Measurements from ENCODE around the gene VPS16.
"Not testable (repeated sequence)": the region's sequence is repeated elsewhere in the genome, so short reads cannot be mapped to it uniquely, and the experiment has no call there.

The VPS16 gene

DNA sequence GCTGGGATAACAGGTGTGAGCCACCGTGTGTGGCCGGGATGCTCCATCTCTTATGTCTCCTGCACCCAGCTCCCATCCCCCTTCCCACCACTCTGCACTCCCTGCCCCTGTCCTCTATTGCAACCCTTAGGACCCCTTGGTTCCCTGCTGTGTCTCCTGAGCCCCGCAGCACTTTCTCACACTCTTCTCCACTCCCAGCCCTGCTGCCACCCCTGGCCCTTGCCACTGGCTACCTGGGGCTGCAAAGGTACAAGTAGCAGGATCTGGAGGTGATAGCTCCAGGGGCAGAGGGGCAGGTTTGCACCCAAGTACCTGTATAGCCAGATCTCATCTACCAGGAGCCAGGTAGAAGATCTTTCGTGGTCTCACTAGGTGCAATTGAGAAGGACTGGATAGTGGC is 33.5 kb upstream of the VPS16 start:
- DNase-seq (ENCODE audit: low read depth), result no peak

DNA sequence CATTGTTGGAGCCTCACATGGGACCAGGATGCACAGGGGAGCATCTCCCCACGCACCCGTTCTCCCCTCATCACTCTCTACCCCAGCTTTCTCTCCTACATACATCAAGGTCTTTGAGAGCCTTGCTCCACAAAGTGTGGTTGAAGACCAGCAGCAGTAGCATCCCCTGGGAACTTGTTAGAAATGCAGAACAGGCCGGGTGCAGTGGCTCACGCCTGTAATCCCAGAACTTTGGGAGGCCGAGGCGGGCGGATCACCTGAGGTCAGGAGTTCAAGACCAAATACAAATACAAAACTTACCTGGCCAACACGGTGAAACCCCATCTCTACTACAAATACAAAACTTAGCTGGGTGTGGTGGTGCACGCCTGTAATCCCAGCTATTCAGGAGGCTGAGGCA is 32.6 kb upstream of the VPS16 start:
- DNase-seq (ENCODE audit: low read depth), result not testable (repeated sequence)

DNA sequence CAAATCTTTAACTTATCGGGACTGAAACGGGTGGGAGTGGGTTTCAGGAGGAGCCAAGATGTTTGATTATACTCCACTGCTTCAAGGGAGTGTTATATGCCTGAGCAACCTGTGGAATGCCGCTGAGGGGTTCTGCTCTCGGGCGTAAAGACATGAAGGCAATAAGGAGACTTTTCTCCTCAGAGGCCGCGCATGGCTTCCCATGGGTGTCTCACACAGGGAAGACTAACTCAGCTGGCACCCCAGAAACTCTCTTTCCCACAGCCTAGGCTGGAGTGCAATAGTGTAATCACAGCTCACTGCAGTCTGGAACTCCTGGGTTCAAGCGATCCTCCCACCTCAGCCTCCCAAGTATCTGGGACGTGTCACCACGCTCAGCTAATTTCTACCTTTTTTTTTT is 30.9 kb upstream of the VPS16 start:
- no peak for DNase-seq (ENCODE audit: low read depth)

DNA sequence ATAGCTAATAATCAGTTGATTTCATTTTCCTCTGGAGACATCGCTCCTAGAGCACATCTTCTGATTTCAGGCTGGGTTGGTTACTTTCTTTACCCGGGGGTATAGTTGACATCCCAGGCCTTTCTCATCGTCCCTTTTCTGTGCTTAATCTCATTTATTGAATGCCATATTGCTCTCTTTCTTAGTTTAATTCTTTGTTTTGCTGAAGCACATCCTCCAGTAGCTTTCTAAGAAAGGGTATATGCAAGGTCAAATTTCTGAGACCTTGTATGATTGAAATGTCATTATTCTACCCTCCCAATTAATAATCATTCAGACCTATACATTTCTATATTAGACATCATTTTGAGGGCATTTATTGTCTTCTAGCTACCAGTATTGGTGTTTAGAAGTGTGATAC is 28.4 kb upstream of the VPS16 start:
- DNase-seq (ENCODE audit: low read depth), result no peak

DNA sequence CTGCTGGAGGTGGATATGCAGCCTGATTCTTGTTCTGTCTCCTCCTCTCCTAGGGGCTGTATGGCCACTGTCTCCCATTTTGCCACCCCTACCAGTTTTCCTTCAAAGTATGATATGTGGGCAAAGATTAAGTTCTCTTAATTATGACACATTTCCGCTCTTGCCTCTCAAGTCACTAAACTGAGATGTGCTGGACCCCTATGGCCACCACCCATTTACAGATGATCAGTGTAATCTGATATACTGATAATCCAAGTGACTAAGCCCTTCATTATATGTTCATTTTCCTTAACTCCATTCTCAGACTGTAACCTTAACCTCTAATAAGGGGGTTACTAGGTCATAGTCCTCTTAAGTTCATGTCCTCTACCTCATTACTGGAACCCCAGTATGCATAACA is 26.5 kb upstream of the VPS16 start:
- DNase-seq (ENCODE audit: low read depth), result no peak

DNA sequence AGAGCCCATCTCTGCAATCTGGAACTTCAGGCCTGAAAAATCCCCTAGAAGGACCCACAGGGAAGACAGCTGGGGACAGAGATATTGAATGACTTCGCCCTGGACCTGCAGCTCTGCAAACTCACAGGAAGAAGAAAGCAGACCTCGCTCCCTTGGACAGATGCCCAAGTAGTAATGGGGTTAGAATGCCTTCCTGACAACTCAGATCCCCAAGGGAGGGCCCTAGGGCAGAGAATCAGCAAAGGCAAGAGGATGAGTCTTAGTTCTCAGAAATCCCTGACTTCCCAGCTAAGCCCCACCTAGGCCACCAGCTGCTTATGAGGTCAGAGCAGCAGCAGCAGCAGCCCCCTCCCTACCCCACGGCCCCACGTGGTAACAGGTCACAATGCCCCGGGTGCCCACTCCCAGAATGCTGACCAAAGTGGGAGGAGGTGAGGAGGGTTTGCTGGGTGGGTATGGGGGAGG is 25.9 kb upstream of the VPS16 start, which contains the start of gene C20orf141:
TSS of gene C20orf141 (plus strand) at position 401 of the 465 bp plus-strand sequence. CDS start 198 bp downstream, outside the sequence.
- no peak for DNase-seq (ENCODE audit: low read depth)

DNA sequence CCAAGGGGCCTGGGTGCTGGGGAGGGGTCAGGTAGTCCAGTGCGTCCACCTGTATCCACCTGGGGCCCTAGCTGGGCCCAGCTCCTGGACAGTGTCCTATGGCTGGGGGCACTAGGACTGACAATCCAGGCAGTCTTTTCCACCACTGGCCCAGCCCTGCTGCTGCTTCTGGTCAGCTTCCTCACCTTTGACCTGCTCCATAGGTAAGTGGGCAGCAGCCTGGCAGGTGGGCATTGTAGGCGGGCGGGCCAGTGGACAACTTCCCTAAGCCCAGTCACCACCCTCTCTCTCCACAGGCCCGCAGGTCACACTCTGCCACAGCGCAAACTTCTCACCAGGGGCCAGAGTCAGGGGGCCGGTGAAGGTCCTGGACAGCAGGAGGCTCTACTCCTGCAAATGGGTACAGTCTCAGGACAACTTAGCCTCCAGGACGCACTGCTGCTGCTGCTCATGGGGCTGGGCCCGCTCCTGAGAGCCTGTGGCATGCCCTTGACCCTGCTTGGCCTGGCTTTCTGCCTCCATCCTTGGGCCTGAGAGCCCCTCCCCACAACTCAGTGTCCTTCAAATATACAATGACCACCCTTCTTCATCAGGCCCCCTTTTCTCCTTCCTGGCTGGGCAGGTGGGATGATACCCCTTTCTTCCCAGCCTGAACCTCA is 25.2 kb upstream of the VPS16 start:
- no peak for DNase-seq (ENCODE audit: low read depth)

DNA sequence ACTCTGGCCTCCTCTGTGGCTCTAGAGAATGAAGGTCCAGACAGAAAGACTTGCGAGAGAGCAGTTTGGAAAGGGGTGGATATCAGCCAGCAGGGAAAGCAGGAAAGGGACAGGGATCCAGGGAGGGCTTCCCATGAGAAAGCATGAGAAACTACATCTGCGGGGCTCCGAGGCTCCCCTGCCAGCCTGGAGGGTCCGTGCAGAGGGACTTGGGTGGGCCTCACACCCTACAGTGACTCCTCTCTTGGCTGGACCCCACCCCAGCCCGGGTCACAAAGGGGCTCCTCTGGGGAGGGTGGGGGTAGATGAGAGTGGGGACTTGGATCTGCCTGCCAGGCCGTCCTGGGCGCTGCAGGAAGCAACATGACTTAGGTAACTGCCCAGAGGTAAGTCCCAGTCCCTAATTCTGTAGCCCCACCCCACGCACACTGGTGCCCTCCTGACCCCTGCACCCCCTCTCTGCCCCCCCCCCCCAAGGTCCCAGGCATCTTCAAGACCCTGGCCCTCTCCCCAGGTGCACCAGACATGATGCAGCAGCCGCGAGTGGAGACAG is 24.4 kb upstream of the VPS16 start, which contains the start of gene TMEM239:
TSS of gene TMEM239 (plus strand) at position 335 of the 553 bp plus-strand sequence. CDS start at position 526, 191 bp downstream.
- no peak for DNase-seq (ENCODE audit: low read depth)

DNA sequence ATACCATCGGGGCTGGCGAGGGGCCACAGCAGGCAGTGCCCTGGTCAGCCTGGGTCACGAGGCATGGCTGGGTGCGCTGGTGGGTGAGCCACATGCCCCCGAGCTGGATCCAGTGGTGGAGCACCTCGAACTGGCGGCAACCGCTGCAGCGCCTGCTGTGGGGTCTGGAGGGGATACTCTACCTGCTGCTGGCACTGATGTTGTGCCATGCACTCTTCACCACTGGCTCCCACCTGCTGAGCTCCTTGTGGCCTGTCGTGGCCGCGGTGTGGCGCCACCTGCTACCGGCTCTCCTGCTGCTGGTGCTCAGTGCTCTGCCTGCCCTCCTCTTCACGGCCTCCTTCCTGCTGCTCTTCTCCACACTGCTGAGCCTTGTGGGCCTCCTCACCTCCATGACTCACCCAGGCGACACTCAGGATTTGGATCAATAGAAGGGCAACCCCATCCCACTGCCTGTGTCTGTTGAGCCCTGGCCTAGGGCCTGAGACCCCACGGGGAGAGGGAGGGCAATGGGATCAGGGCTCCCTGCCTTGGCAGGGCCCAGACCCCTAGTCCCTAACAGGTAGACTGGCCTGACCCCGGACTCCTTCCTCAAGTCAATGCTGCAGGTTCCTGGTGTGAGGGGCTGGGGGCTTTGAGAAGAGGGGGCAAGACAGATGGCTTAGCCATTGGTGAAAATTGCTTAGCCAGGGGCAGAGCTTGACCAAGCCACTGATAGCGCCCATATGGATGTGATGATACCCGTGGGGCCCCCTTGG is 23.8 kb upstream of the VPS16 start:
- no peak for DNase-seq (ENCODE audit: low read depth)

DNA sequence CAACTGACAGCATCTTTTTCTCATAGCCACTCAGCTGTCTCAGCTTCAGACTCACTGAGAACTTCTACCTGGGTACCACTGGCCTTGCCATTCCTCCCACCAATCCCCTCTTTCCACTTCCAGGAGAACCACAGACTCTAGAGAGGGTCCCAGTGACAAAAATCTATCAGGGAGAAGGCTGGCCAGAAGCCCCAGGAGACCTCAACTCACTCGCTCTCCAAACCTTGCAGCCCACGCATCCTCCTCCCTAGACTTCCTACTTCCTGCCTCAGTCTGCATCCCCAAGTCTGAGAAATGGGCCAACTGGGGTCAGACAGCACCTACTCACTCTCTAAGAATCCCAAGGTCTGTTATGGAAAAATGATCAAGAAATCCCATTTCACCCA is 23.2 kb upstream of the VPS16 start:
- DNase-seq (ENCODE audit: low read depth), result no peak

DNA sequence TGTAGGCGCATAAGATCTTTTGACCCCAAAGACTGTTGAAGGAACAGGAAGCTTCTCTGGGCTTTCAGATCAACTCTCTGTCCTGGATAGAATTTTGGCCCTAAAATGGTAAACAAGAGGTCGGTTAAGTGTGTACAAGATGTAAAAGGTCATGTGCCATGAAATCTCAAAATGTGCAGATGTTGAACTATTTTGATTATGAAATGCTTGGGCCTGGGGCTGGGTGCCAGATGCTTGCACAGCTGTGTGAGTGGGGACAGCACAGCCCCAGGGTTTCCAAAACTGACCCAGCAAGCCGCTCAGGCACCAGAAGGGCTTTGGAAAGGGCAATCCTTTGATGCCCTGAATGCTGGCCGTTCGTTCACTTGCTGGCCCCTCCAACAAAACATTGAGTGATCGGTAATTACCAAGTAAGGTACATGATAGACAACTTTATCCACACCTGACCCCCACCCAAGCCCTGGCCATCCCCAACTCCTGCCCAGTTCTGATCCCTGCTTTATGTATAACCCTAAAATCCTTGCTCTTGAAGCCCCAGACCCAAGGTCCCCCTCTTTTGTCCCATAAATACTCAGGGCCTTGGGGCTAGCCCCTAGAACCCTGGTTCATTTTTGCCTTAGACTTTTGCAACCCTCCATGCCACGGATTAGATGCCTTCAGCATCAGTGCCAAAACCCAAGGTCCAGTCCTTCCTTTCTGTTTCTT is 22.5 kb upstream of the VPS16 start:
- DNase-seq (ENCODE audit: low read depth), result no peak

DNA sequence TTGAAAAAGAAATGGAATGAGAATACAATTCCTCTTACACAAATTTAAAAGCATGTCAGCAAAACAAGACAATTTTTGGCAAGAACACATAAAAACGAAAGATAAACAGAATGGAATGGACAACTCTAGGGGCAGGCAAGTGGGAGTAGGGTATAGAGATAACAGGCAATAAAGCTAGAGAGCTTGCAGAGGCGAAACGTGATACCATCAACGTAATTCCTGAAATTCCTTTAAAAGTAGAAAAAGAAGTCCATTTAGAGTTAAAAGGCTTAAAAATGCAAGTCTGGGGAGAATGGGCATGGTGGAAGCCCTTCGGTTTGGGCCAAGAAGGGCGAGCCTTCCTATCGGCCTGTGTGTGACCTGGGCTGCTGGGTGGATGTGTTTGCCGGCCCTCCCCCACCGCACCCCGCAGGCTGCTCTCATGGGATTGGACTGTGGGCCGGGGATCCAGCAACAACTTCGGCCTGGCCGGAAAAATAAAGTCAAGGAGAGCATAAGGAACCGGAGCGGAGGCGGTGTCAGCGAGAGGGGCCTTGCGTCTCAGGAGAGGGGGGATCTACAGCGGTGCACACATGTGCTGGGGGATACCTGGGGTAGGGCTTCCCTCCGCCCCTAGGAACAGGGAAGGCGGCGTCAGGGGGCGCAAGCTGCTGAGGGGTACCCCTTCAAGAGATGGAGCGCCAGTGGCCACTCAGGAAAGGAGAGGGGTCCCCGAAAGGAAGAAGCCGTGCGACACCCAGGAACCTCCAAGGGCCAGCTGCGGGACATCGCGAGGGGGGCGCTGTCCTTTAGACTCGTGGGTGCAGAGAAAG is 20.3 kb upstream of the VPS16 start:
- no peak for DNase-seq (ENCODE audit: low read depth)

DNA sequence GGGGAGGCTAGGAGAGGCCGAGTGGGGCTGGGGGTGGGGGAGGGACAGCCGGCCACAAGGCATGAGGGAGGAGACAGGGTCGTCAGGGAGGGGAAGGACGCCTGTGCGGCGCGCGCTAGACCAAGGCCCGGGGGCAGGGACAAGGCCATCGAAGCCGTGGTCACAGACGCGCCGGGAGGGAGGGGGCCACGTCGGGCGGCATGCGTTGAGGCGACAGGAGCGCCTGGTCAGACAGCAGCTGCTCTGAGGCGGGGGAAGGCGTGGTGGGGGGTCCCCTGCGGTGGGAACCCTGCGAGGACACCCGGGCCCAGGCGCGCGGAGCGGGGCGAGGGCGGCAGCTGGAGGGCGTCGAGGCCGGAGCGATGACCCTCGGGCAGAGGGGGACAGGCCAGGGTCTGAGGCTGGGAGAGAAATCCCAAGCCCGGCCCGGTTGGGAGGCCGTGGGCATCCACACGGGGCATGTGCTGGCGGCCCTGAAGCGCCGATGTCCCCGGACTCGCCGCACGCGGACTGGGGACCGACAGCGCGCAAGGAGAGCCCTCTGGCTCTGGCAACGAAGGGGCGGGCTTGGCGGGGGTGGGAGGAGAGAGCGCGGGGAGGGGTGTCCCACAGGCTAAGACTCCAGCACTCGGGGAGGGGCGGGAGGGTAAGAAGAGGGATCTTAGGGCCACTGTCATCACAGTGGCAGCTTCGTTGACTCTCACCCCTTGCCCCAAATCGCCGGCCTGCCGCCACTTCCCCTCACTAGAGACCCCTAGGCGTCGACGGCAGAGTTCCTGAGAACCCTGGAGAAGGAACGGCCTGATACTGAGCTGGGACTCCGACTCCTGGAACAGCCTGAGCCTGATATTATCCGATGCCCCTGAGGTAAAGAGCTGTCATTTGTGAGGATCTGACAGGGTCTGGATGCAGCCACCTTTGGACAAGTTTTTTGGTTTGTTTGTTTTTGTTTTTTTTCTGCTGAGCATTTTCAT is 19.4 kb upstream of the VPS16 start:
- DNase-seq (ENCODE audit: low read depth), result no peak

DNA sequence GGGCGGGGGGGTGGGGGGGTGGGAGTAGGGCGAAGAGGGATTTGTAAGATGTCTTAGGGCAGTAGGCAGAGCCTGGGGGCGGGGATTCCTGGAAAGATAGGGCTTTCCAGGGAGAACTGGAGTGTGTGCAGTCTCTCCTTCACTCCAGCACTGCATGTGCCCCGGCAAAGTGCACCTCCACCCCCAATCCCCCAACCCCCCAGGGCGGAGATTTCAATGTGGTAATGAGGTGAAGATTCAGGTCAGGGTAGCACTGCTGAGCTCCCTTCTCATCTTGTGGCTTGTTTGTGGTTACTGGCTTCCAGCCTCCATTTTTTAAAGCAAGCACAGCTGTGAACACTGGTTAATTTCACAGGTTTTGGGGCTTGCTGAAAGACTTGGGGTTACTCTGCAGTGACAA is 18.5 kb upstream of the VPS16 start:
- DNase-seq (ENCODE audit: low read depth), result no peak

DNA sequence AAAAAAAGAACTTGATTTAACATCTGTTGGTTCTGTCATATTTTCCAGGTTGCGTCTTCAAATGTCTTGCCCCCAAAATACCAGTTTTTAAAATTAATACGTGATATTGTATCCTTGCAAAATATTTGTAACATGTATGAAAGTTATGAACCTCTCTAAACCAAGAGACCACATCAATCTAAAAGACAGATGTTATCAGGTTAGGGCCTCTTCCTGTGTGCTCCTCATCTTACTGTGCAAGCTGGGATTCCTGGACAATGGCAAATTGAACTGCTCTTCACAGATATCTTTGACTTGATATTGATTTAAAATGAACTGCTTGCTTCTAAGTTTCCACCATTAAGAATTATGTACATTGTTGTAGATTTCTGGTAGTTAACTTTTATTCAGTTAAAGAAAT is 14.8 kb upstream of the VPS16 start:
- DNase-seq (ENCODE audit: low read depth), result no peak

DNA sequence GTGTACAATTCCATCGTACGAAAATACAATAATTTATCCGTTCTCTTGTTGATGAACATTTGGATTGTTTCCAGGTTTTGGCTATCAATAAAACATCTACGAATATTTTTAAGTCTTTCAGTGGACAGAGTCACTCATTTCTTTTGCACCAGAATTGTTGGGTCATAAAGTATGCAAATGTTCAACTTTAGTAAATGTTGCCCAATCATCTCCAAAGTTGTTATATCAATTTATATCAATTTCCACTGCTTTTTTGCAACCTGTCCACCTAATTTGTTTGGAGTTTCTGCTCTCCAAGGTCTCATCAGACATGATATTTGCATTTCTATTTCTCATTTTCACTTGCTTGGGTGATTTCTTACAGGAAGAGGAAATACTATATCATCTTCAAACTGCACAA is 13.9 kb upstream of the VPS16 start:
- no peak for DNase-seq (ENCODE audit: low read depth)

DNA sequence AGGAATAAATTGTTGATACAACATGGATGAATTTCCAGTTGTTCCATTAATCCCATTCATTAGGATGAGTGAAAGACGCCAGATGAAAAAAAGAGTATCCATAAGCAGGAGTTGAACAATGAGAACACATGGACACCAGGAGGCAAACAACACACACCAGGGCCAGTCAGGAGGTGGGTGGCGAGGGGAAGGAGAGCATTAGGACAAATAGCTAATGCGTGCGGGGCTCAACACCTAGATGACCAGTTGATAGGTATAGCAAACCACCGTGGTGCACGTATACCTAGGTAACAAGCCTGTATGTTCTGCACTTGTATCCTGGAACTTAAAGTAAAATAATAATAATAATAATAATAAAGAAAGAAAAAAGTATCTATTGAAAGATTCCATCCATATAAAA is 11.2 kb upstream of the VPS16 start:
- DNase-seq (ENCODE audit: low read depth), result no peak

DNA sequence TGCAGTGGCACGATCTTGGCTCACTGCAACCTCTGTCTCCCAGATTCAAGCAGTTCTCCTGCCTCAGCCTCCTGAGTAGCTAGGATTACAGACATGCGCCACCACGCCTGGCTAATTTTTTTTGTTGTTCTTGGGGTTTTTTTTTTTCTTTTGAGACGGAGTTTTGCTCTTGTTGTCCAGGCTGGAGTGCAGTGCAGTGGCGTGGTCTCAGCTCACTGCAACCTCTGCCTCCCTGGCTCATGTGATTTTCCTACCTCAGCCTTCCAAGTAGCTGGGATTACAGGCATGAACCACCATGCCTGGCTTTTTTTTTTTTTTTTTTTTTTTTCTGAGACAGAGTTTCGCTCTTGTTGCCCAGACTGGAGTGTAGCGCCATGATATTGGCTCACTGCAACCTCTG is 9.3 kb upstream of the VPS16 start:
- not testable (repeated sequence) for DNase-seq (ENCODE audit: low read depth)

DNA sequence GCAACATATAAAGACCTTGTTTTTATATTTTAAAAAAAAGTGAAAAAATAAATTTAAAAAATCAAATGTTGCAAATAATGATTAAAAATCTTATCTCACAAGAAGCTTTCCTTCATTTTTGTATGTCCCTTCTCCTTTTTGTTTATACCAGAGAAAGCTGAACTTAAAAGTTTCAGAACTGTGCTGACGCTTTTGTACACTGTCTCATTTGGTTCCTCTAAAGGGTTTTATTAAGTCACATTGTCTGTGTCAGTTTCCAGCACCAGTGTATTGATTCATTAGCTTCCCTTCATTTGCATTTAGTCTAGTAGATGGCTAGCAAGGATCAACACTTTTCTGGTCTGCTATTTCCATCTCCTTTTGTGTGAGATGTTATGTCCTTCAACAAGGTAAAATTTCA is 6.8 kb upstream of the VPS16 start:
- DNase-seq (ENCODE audit: low read depth), result no peak

DNA sequence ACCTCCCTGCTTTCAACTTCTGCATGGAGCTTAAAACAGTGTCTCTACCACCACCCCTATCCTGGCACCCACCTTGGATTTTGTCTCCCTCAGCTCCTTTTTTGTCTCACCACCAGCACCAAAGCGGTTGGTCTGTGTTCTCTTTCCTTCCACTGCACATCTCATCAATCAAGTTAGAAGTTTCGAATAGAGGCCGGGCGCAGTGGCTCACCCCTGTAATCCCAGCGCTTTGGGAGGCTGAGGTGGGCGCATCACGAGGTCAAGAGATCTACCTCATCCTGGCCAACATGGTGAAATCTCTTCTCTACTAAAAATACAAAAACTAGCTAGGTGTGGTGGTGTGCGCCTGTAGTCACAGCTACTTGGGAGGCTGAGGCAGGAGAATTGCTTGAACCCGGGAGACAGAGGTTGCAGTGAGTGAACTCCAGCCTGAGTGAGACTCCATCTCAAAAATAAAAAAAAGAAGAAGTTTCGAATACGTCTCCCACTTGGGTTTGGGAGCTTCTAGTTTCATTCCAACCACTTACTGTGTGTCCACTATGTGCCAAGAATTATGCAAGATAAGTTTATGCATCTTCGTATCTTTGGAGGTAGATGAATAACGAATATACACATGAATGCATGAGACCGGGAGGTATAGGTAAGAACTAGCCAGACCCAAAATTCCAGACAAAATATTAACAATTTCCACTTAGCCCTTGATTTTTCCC is 6.0 kb upstream of the VPS16 start:
- DNase-seq (ENCODE audit: low read depth), result no peak
